H1 (cell line): ENCODE results near the gene PDGFD. TPM values are rescaled to one million over a fixed set of nuclear protein-coding genes. Genes with fewer than 3 reads are reported as not detected.

Source experiments
- CTCF ChIA-PET: fragments of 300-600 bp; sonication (Branson Sonifier 250); formaldehyde crosslinking; loops from one replicate; lab custom pipeline; 2021; ENCODE audit not compliant: partially characterized antibody; lab: Charles Lee
- POLR2A ChIA-PET: fragments of 300-600 bp; sonication (Branson Sonifier 250); formaldehyde crosslinking; loops from one replicate; lab custom pipeline; 2021; ENCODE audit warnings: inconsistent platforms; ENCODE audit not compliant: partially characterized antibody; lab: Charles Lee
- DNase-seq, 2 experiments: peaks; one replicate each; pipeline versions ENCODE4 v3.0.0 to v3.0.0-alpha.2; 2010 to 2022; ENCODE audit warnings: low spot score in 2 of 2, low read depth in 1 of 2, mixed read lengths in 1 of 2
- FAIRE-seq: peaks from 2 replicates; lab custom pipeline; 2011; peaks lifted over from hg19 to GRCh38; lab: Jason Lieb, UNC
- H2AFZ ChIP-seq: 2 replicates; pipeline ENCODE4 v1.8.1; 2012; ENCODE audit warnings: low read length, inconsistent platforms
- H2AK5ac ChIP-seq: 2 replicates; pipeline ENCODE4 v1.6.1; 2013; ENCODE audit warnings: low read depth, low read length
- H2BK120ac ChIP-seq: replicated peaks from 2 replicates; pipeline ENCODE3; 2013; ENCODE audit warnings: low read depth, low read length, inconsistent platforms
- H2BK12ac ChIP-seq: 2 replicates; pipeline ENCODE4 v1.6.1; 2013; ENCODE audit warnings: low read depth, low read length
- H2BK15ac ChIP-seq: 2 replicates; pipeline ENCODE4 v1.6.1; 2013; ENCODE audit warnings: low read length
- H2BK20ac ChIP-seq: 2 replicates; pipeline ENCODE4 v1.6.1; 2013; ENCODE audit warnings: low read length
- H2BK5ac ChIP-seq: 2 replicates; pipeline ENCODE4 v1.6.1; 2013; ENCODE audit warnings: low read depth, low read length
- H3K14ac ChIP-seq: 2 replicates; pipeline ENCODE4 v1.6.1; 2013; ENCODE audit warnings: inconsistent platforms; ENCODE audit not compliant: insufficient read length
- H3K18ac ChIP-seq: 2 replicates; pipeline ENCODE4 v1.6.1; 2013; ENCODE audit warnings: low read length; ENCODE audit errors: extremely low read depth
- H3K23ac ChIP-seq: 2 replicates; pipeline ENCODE4 v1.6.1; 2013; ENCODE audit warnings: inconsistent platforms; ENCODE audit not compliant: insufficient read length
- H3K23me2 ChIP-seq: 2 replicates; pipeline ENCODE4 v1.6.1; 2013; ENCODE audit warnings: low read depth, low read length
- H3K27ac ChIP-seq: 2 replicates; pipeline ENCODE4 v1.6.1; 2011; ENCODE audit warnings: low read depth, low read length, inconsistent platforms
- H3K27me3 ChIP-seq, 4 experiments: replicated peaks in 1 of 4; 1 replicate in 1 of 4; 2 replicates in 3 of 4; pipeline versions ENCODE4 v1.6.1 to v1.8.1; 2011 to 2013; ENCODE audit warnings: low read length in 3 of 4, mild to moderate bottlenecking in 3 of 4, inconsistent platforms in 2 of 4, mixed read lengths in 2 of 4, moderate library complexity in 1 of 4; ENCODE audit not compliant: control insufficient read depth in 3 of 4, insufficient read depth in 3 of 4; ENCODE audit errors: extremely low read depth in 1 of 4
- H3K36me3 ChIP-seq, 4 experiments: 2 replicates each; pipeline versions ENCODE4 v1.6.1 to v1.8.1; 2011 to 2013; ENCODE audit warnings: mild to moderate bottlenecking in 4 of 4, low read length in 3 of 4, moderate library complexity in 2 of 4, control low read depth in 1 of 4, inconsistent platforms in 1 of 4; ENCODE audit not compliant: insufficient read depth in 4 of 4, control insufficient read depth in 2 of 4
- H3K4ac ChIP-seq: replicated peaks from 2 replicates; pipeline ENCODE3; 2013; ENCODE audit warnings: low read length, low read depth, mixed read lengths, inconsistent platforms; ENCODE audit not compliant: insufficient read length
- H3K4me1 ChIP-seq, 4 experiments: replicated peaks in 1 of 4; 1 replicate in 1 of 4; 2 replicates in 3 of 4; pipeline versions ENCODE4 v1.6.1 to v1.8.1; 2011 to 2013; ENCODE audit warnings: low read length in 3 of 4, inconsistent platforms in 2 of 4, mixed read lengths in 1 of 4; ENCODE audit not compliant: insufficient read depth in 4 of 4, control insufficient read depth in 3 of 4
- H3K4me2 ChIP-seq, 2 experiments: 2 replicates each; pipeline versions ENCODE4 v1.6.1 to v1.8.1; 2011 to 2013; ENCODE audit warnings: low read depth in 2 of 2, low read length in 2 of 2, control low read depth in 1 of 2, inconsistent platforms in 1 of 2, mild to moderate bottlenecking in 1 of 2; ENCODE audit not compliant: insufficient read depth in 1 of 2
- H3K4me3 ChIP-seq, 4 experiments: fragments of 200-600, 300-600 bp in 1 of 4; sonication (generic), shearing (Covaris generic), sonication (Bioruptor Twin) in 1 of 4; 2 replicates each; pipeline versions ENCODE4 v1.5.1 to v1.8.1; 2011 to 2016; ENCODE audit warnings: low read length in 4 of 4, low read depth in 3 of 4, control low read depth in 2 of 4, inconsistent platforms in 2 of 4, mild to moderate bottlenecking in 2 of 4, mixed read lengths in 1 of 4, moderate library complexity in 1 of 4; ENCODE audit not compliant: insufficient read depth in 2 of 4; ENCODE audit errors: extremely low read depth in 1 of 4
- H3K56ac ChIP-seq: replicated peaks from 2 replicates; pipeline ENCODE3; 2013; ENCODE audit warnings: low read depth, mild to moderate bottlenecking, mixed read lengths, low read length, inconsistent platforms; ENCODE audit not compliant: insufficient read length
- H3K79me1 ChIP-seq: 2 replicates; pipeline ENCODE4 v1.6.1; 2013; ENCODE audit warnings: low read depth, low read length, control low read depth
- H3K79me2 ChIP-seq, 2 experiments: 2 replicates each; pipeline versions ENCODE4 v1.6.1 to v1.8.1; 2012 to 2013; ENCODE audit warnings: low read length in 2 of 2, mild to moderate bottlenecking in 2 of 2, inconsistent platforms in 1 of 2; ENCODE audit not compliant: insufficient read depth in 2 of 2, control insufficient read depth in 1 of 2
- H3K9ac ChIP-seq, 4 experiments: replicated peaks in 1 of 4; 1 replicate in 1 of 4; 2 replicates in 3 of 4; pipeline versions ENCODE4 v1.6.1 to v1.8.1; 2011 to 2013; ENCODE audit warnings: low read depth in 3 of 4, low read length in 3 of 4, control low read depth in 2 of 4, mild to moderate bottlenecking in 2 of 4, moderate library complexity in 2 of 4, inconsistent platforms in 1 of 4; ENCODE audit errors: extremely low read depth in 1 of 4
- H3K9me3 ChIP-seq, 2 experiments: 2 replicates each; pipeline versions ENCODE4 v1.6.1 to v1.8.1; 2012 to 2013; ENCODE audit warnings: mild to moderate bottlenecking in 2 of 2, moderate library complexity in 2 of 2, control low read depth in 1 of 2, inconsistent platforms in 1 of 2, low read depth in 1 of 2, low read length in 1 of 2, mixed read lengths in 1 of 2; ENCODE audit not compliant: insufficient read depth in 2 of 2
- H4K20me1 ChIP-seq, 2 experiments: replicated peaks in 1 of 2; 2 replicates each; pipeline versions ENCODE3 to v1.8.1; 2011 to 2013; ENCODE audit warnings: inconsistent platforms in 2 of 2, low read length in 2 of 2, mild to moderate bottlenecking in 1 of 2; ENCODE audit not compliant: insufficient read depth in 2 of 2, control insufficient read depth in 1 of 2
- H4K5ac ChIP-seq: 2 replicates; pipeline ENCODE4 v1.6.1; 2013; ENCODE audit warnings: low read length, low read depth, mixed read lengths, inconsistent platforms; ENCODE audit not compliant: insufficient read length
- H4K8ac ChIP-seq: 2 replicates; pipeline ENCODE4 v1.8.0; 2013; ENCODE audit warnings: mild to moderate bottlenecking, moderate library complexity, low read length, inconsistent platforms; ENCODE audit not compliant: insufficient read depth; ENCODE audit errors: extremely low read depth
- H4K91ac ChIP-seq: replicated peaks from 2 replicates; pipeline ENCODE3; 2013; ENCODE audit warnings: low read length, mixed read lengths, inconsistent platforms; ENCODE audit not compliant: insufficient read length
- BCL11A ChIP-seq, 2 experiments: IDR thresholded peaks; one replicate each; pipeline ENCODE4 v1.6.1; 2011; ENCODE audit warnings: low read depth in 2 of 2, low read length in 2 of 2, mild to moderate bottlenecking in 2 of 2
- CHD1 ChIP-seq: IDR thresholded peaks from 2 replicates; pipeline ENCODE4 v1.6.1; 2012; ENCODE audit warnings: low read depth, low read length, improper control_type of control experiment
- CREB1 ChIP-seq: IDR thresholded peaks from 2 replicates; pipeline ENCODE4 v1.6.1; 2012; ENCODE audit warnings: inconsistent platforms
- EP300 ChIP-seq, 2 experiments: IDR thresholded peaks; 1 replicate in 1 of 2; 2 replicates in 1 of 2; pipeline ENCODE4 v1.6.1; 2011 to 2012; ENCODE audit warnings: low read depth in 2 of 2, low read length in 2 of 2, mild to moderate bottlenecking in 2 of 2, borderline replicate concordance in 1 of 2, inconsistent platforms in 1 of 2, moderate library complexity in 1 of 2
- GTF2F1 ChIP-seq: IDR thresholded peaks from 2 replicates; pipeline ENCODE4 v1.6.1; 2012; ENCODE audit warnings: low read depth, low read length, improper control_type of control experiment, borderline replicate concordance
- MAFK ChIP-seq: IDR thresholded peaks from 2 replicates; pipeline ENCODE4 v1.6.1; 2012; ENCODE audit warnings: low read depth, mild to moderate bottlenecking, improper control_type of control experiment, low read length
- NANOG ChIP-seq: IDR thresholded peaks from 2 replicates; pipeline ENCODE4 v1.6.1; 2011; ENCODE audit warnings: low read length, low read depth, mild to moderate bottlenecking, inconsistent platforms; ENCODE audit not compliant: insufficient read depth, poor library complexity, severe bottlenecking
- PHF8 ChIP-seq: fragments of 200-600 bp; sonication (generic); conservative IDR thresholded peaks from 2 replicates; pipeline ENCODE4 v1.7.1; 2012; ENCODE audit warnings: low read depth, mild to moderate bottlenecking, inconsistent platforms, low read length, moderate library complexity
- POLR2AphosphoS5 ChIP-seq: IDR thresholded peaks from 2 replicates; pipeline ENCODE4 v1.6.1; 2011; ENCODE audit warnings: low read depth, low read length
- RAD21 ChIP-seq, 2 experiments: IDR thresholded peaks in 1 of 2; conservative IDR thresholded peaks in 1 of 2; 2 replicates each; pipeline ENCODE4 v1.6.1; 2011; ENCODE audit warnings: low read depth in 2 of 2, low read length in 2 of 2, improper control_type of control experiment in 1 of 2, inconsistent platforms in 1 of 2, mild to moderate bottlenecking in 1 of 2, moderate library complexity in 1 of 2
- RXRA ChIP-seq: IDR thresholded peaks from 2 replicates; pipeline ENCODE4 v1.6.1; 2011; ENCODE audit warnings: low read depth, mild to moderate bottlenecking, low read length, moderate library complexity; ENCODE audit not compliant: insufficient read depth
- SIN3A ChIP-seq, 2 experiments: IDR thresholded peaks in 1 of 2; conservative IDR thresholded peaks in 1 of 2; 2 replicates each; pipeline ENCODE4 v1.6.1; 2011 to 2012; ENCODE audit warnings: low read length in 2 of 2, improper control_type of control experiment in 1 of 2, low read depth in 1 of 2, mild to moderate bottlenecking in 1 of 2
- SIRT6 ChIP-seq: IDR thresholded peaks from one replicate; pipeline ENCODE4 v1.7.1; 2012; ENCODE audit warnings: low read length, inconsistent platforms
- SIX5 ChIP-seq: IDR thresholded peaks from 2 replicates; pipeline ENCODE4 v1.6.1; 2011; ENCODE audit warnings: mild to moderate bottlenecking, low read depth, low read length
- SUZ12 ChIP-seq: fragments of 200-600 bp; sonication (generic); IDR thresholded peaks from 2 replicates; pipeline ENCODE4 v1.6.1; 2012; ENCODE audit warnings: mild to moderate bottlenecking, inconsistent platforms, low read length, moderate library complexity, mixed read lengths
- WGBS, 2 experiments: shearing (Covaris generic) in 1 of 2; methylation state at CpG; one replicate each; pipeline versions ENCODE4 v1.1.6 to v1.1.7; 2013 to 2015; ENCODE audit warnings: low lambda C conversion rate in 2 of 2, mixed read lengths in 2 of 2, inconsistent platforms in 1 of 2, low coverage in 1 of 2, missing lambda C conversion rate in 1 of 2; ENCODE audit not compliant: insufficient replicate concordance in 2 of 2, insufficient coverage in 1 of 2, insufficient read length in 1 of 2; ENCODE audit errors: extremely low coverage in 1 of 2, missing lambda C conversion rate in 1 of 2; 5-methylcytosine and 5-hydroxymethylcytosine counted together
- polyA plus RNA-seq, 7 experiments: library from polyadenylated mRNA; depleted of rRNA in 3 of 7; stranded (reverse) in 5 of 7; unstranded in 2 of 7; fragments of >200 nt in 5 of 7; fragments of 200-250 nt in 2 of 7; gene quantifications; 1 replicate in 5 of 7; 2 replicates in 1 of 7; 4 replicates in 1 of 7; pipeline versions ENCODE4 v1.2.1 to v1.2.3, GENCODE V29; 2011 to 2013; ENCODE audit warnings: missing spikeins in 2 of 7, mixed read lengths in 2 of 7
- total RNA-seq: library from RNA; stranded (reverse); fragmentation: NEBNext Ultra II Directional; extraction: Animal tissue kit (Norgen Biotek cat#: 25700); gene quantifications from 2 replicates; pipeline ENCODE4 v1.2.1, GENCODE V29; 2021

Gene PDGFD
- total and polyA plus RNA-seq, 2 of the 8 experiments (the other 6 are each of a cell fraction or from before 2014, with no cell fraction given), result 1.1 to 3.9 TPM

GRCh38 chr11:104098132-104098531, 65.8 kb downstream of the PDGFD start:
- Histone ChIP-seq H2BK12ac (no peak overlapping the region), H2BK15ac (no peak overlapping the region), H3K23ac (no peak overlapping the region), H3K79me1 (no peaks in the 10 kb centered on the region), H3K9me3 (no peaks in the 10 kb centered on the region), H2BK20ac (no peak overlapping the region), H3K79me2 (no peaks in the 10 kb centered on the region), H3K18ac (no peak overlapping the region), H3K4ac (no peak overlapping the region), H2BK120ac (no peak overlapping the region), H4K20me1 (no peaks in the 10 kb centered on the region), H2AK5ac (no peak overlapping the region), H3K4me1 (no peaks in the 10 kb centered on the region), H4K91ac (no peak overlapping the region), H3K9ac (no peak overlapping the region), H3K4me3 (no peak overlapping the region), H3K14ac (no peak overlapping the region), H3K4me2 (no peak overlapping the region), H3K27me3 (no peaks in the 10 kb centered on the region), H3K27ac (no peak overlapping the region), H3K56ac (no peak overlapping the region), H2BK5ac (no peak overlapping the region), H3K23me2 (no peaks in the 10 kb centered on the region), H4K5ac (no peak overlapping the region), H2AFZ (no peak overlapping the region), H4K8ac (no peak overlapping the region), H3K36me3 (no peaks in the 10 kb centered on the region)
- 87% methylated on average over 1 of the region's 1 CpG; no CpG with 5 or more reads in 1 of the 2 experiments for WGBS, 2 experiments
- DNase-seq (no peak), FAIRE-seq (no peak)
- ChIA-PET POLR2A (no interaction called here), CTCF (no interaction called here)
- TF ChIP-seq SIRT6 (no peak), CHD1 (no peak), GTF2F1 (no peak), NANOG (no peak), POLR2AphosphoS5 (no peak), SIX5 (no peak), CREB1 (no peak), RAD21 (IDR thresholded peaks at IDR 0.05 in 1 of 2, conservative IDR thresholded peaks at IDR 0.05 in 1 of 2; ENCODE audit: low read depth in 2 of 2, low read length in 2 of 2) (no peak), MAFK (no peak), RXRA (no peak), SIN3A (conservative IDR thresholded peaks at IDR 0.05 in 1 of 2, IDR thresholded peaks at IDR 0.05 in 1 of 2; ENCODE audit: low read depth in 1 of 2, low read length in 2 of 2) (no peak), SUZ12 (no peak), PHF8 (no peak), EP300 (IDR thresholded peaks at IDR 0.05; ENCODE audit: borderline replicate concordance in 1 of 2, low read depth in 2 of 2, low read length in 2 of 2) (no peak), BCL11A (IDR thresholded peaks at IDR 0.05; ENCODE audit: low read depth in 2 of 2, low read length in 2 of 2) (no peak)
